NCI-H460 (cell line): ENCODE results near the gene TNNI3K. TPM values are rescaled to one million over a fixed set of nuclear protein-coding genes. Genes with fewer than 3 reads are reported as not detected.

ENCODE experiments used
- DNase-seq: peaks from one replicate; pipeline ENCODE4 v3.0.0-alpha.2; 2016; ENCODE audit warnings: low read depth; ENCODE audit errors: extremely low read depth
- total RNA-seq: library from RNA; depleted of rRNA; stranded (reverse); fragments of >200 nt; shearing (Covaris generic); gene quantifications from 2 replicates; pipeline ENCODE4 v1.2.3, GENCODE V29; 2014

TNNI3K gene
- total RNA-seq, 1 experiment from 2014 or later: 0.45 TPM

- DNase-seq: no peak
Observed at GRCh38 chr1:74429580-74429979, 194.4 kb downstream of the TNNI3K start.

DNA sequence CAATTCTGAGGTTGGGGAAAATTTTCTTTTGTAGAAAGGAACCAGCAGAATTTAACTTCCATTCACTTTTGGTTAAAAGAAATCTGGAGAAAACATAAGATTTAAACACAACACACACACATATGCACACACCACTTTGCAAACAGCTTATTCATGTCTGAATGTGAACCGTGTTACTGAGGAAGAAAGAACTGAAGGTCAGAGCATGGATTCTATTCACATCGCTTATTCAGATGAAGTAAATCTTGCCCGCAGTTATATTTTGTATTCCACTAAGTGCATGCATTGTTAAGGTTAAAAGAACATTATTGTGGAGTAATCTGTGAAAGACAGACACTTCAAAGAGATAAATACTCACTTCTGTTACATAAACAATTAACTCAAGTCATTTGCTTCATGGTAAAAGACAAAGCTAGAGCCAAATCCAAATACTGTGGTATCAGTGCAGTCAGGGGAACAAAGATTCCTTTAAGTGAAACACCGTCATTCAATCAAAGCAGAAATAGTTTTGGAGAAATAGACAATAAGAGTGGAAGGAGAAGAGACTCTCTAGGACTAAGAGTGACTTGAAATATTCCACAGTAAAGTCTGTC, 195.3 kb downstream of the TNNI3K start:
- DNase-seq: no peak

GRCh38 chr1:74431531-74431930, 196.3 kb downstream of the TNNI3K start:
- DNase-seq: no peak

DNA sequence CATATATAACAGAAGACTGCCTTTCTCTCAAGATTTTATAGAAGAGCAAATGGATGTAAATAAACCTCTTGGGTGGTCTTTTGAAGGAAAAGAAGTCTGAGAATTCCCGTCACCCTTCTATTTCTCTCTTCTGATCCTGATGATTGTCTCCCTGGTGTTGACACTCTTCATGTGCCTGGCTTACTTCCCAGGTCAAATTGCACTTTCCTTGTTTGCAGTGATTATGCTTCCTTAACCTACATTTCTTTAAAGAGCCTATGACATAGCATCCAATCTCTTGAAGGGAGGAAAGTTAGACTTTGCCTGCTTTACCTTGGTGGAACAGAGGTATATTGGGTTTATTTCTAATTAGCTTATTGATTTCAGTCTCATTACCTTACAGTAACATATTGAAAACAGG, 197.1 kb downstream of the TNNI3K start:
- DNase-seq: no peak

DNA sequence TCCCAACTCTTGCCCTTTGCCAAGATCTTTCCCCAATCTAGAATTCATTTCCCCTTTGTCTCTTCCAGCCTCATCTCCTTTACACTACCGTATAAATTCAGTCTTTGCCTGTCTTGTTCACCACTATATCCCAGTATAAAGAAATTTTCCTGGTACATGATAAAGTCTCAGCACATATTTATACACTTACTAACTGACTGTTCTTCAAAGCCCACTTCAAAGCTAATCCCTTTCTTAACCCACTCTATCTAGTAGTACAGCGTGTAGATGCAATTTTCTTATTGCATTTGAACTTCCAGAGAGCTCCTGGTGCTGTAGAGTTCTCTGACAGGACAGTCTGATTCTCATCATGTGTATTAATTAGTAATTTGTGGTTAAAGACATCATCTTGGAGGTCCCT, 199.1 kb downstream of the TNNI3K start:
- DNase-seq: no peak

DNA sequence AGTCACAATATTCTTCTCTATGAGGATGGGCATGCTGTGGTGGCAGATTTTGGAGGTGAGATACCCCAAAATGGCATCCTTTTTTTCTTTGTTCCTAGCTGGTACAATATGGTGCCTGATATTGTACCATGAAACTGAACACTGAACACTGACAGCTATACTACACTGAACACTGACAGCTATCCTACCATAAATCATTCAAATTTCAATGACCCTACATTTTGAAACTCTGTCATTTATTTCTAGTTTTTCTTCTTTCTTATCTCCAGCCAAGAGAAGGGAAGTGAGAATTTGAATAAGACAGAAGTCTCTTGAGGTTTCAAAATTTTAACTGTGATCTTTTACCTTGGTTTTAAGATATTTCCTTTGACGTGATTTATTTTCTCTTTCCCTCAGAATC, 200.9 kb downstream of the TNNI3K start:
- no peak for DNase-seq

GRCh38 chr1:74437035-74437434, 201.8 kb downstream of the TNNI3K start:
- DNase-seq: no peak

DNA sequence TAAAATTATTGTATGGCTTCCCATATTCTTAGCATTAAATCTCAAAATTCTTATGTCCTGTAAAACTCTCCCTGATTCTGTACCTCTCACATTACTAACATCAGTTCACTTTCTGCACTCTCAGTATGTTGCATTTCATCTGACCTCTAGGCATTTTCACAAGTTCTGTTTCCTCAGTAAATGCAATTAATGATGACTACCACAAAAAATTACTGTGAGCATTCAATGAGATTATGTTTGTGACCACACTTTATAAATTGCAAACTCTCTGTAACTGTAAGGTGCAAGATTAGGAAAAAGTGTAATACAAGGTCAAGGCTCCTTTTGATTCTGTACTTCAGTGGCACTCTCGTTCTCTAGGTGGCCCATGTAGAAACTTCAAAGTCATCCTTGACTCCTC, 216.8 kb downstream of the TNNI3K start:
- no peak for DNase-seq

- no peak for DNase-seq
Observed at GRCh38 chr1:74453277-74453676, 218.1 kb downstream of the TNNI3K start.

DNA sequence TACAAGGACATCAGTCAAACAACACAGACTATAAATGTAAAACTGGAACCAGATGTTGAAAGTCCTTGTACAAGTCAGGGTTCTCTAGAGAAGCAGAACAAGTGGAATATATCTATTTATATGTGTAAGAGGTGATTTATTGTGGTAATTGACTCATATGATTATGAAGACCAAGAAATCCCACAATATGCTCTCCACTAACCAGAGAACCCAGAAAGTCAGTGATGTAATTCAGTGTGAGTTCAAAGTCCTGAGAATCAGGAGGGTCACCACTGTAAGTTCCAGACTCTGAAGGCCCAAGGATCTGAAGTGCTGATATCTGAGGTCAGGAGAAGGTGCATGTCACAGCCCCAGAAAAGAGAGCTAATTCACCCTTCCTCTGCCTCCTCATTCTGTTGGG, 220.2 kb downstream of the TNNI3K start:
- no peak for DNase-seq

GRCh38 chr1:74457253-74457652, 222.1 kb downstream of the TNNI3K start:
- no peak for DNase-seq

DNA sequence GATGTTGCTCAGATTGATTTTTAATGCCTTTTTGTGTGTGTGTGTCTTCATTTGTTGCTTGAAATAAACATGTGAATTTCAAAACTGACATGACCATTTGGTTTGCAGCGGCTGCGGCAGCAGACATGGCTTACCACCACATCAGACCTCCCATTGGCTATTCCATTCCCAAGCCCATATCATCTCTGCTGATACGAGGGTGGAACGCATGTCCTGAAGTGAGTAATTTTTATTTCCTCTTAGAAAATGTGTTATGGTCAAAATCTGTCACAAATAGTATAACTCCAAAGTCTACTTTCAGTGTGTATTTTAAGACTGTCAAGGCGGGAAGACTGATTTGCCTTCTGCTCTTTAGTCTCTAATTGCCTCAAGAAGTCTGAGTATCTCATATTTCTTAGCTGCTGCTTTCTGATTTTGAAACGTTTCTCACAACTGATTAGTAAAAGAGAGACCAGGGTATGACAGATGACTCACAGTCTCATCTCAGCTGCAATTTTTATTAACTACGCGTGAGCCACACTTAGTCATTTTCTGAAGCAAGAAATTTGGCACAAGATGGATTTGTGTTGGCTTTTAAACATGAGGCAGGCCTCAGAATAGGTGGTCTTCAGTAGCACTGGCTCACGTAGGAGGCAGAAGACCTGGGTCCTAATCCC, 228.3 kb downstream of the TNNI3K start:
- peak; percentile 38 for DNase-seq

DNA sequence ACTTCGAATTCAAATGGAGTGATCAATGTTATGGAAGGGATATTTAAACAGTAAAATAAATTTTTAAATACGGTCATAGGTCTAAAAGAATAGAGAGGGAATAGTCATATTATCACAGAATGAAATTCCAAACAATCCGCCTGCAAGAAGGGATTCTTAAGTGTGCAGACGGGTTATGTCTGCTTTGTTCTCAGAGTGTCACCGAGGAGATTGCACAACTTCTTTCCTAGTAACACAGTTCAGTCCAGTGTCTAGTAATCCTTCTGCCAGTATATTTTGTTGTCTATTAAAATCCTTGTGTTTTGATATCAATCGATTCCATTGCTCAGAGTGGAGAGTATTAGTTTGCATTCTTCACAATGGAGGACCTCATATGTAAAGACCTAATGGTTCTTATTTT, 228.8 kb downstream of the TNNI3K start:
- DNase-seq: no peak

- no peak for DNase-seq
Observed at GRCh38 chr1:74465193-74465681, 230.1 kb downstream of the TNNI3K start.

- DNase-seq: no peak
Observed at GRCh38 chr1:74467786-74468377, 232.7 kb downstream of the TNNI3K start.

DNA sequence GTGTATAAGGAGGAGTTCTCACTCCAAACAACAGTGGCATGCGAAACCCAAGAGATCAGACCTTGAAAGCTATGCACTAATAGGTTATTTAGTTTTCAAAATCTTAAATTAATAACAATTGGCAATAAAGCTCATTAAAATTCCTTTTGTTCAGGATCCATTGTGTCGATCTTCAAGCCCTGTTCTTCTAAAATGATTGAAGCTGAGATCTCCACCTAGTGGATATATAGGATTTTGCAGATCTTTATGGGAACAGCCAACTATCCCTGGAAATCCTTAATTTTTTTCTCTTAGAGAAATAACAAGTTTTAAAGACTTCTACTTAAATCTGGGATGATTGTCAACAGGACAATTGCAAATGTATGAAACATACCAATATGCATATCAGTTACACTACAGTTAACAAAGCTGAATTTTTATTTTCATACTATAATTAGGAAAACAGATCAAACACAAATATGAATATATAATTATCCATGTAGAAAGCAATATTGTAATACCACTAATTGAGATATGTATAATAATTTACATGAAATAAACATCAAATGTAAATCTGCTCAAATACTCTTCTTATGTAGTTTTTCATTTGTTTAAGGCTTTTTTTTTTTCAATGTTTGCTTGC, 233.9 kb downstream of the TNNI3K start:
- peak; percentile 44 for DNase-seq

GRCh38 chr1:74470251-74470650, 235.1 kb downstream of the TNNI3K start:
- no peak for DNase-seq

- DNase-seq: no peak
Observed at GRCh38 chr1:74470936-74471335, 235.7 kb downstream of the TNNI3K start.

DNA sequence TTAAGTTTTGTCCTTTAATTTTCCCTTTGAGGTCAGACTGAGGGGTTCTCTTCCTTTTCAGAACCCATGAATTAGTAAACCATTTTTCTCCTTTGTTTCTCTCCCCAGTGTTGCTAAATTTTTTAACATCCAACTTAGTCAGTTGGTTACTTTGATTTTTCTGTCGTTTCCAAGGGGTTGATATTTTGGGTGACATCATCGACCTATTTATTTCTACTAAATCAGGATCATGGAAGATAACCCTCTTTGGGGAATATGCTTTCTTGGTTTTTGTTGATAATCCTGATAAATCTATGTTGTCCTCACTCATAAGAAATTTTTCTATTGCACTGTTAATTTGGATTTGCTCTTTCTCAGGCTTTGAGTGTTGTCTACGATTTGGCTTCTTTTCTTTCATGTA, 236.3 kb downstream of the TNNI3K start:
- no peak for DNase-seq

- no peak for DNase-seq
Observed at GRCh38 chr1:74474585-74474984, 239.4 kb downstream of the TNNI3K start.

- no peak for DNase-seq
Observed at GRCh38 chr1:74478979-74479378, 243.8 kb downstream of the TNNI3K start.

- DNase-seq: no peak
Observed at GRCh38 chr1:74480068-74480467, 244.9 kb downstream of the TNNI3K start.
